CD4-positive, alpha-beta T cell treated with Interferon alpha-2 for 1 hour (primary cell): ENCODE results near the gene PRKCA.
"Not testable (repeated sequence)": the region's sequence is repeated elsewhere in the genome, so short reads cannot be mapped to it uniquely, and the experiment has no call there.

Experiments
- DNase-seq, 2 donors: peaks; one replicate each; pipeline ENCODE4 v3.0.0-alpha.2; 2020 to 2022

Gene PRKCA

GRCh38 chr17:66331038-66331816, 28.8 kb downstream of the PRKCA start:
- DNase-seq = peak in 1 of 2 donors; percentile 44

GRCh38 chr17:66335797-66336196, 33.4 kb downstream of the PRKCA start:
- no peak for DNase-seq

- DNase-seq = no peak
Observed at GRCh38 chr17:66337268-66337667, 34.9 kb downstream of the PRKCA start.

- DNase-seq = no peak
Observed at GRCh38 chr17:66337866-66338485, 35.6 kb downstream of the PRKCA start.

- no peak for DNase-seq
Observed at GRCh38 chr17:66338937-66339336, 36.5 kb downstream of the PRKCA start.

GRCh38 chr17:66339561-66339960, 37.1 kb downstream of the PRKCA start:
- no peak for DNase-seq

GRCh38 chr17:66340720-66341119, 38.3 kb downstream of the PRKCA start:
- no peak for DNase-seq

GRCh38 chr17:66341462-66341861, 39.0 kb downstream of the PRKCA start:
- no peak for DNase-seq

- DNase-seq = not testable (repeated sequence)
Observed at GRCh38 chr17:66342263-66342662, 39.9 kb downstream of the PRKCA start.

GRCh38 chr17:66343531-66344078, 41.2 kb downstream of the PRKCA start:
- no peak for DNase-seq

- DNase-seq = no peak
Observed at GRCh38 chr17:66344473-66344872, 42.1 kb downstream of the PRKCA start.

GRCh38 chr17:66345264-66345663, 42.9 kb downstream of the PRKCA start:
- DNase-seq = no peak

- not testable (repeated sequence) for DNase-seq
Observed at GRCh38 chr17:66345949-66346638, 43.7 kb downstream of the PRKCA start.

GRCh38 chr17:66347661-66348514, 45.5 kb downstream of the PRKCA start:
- DNase-seq = no peak

- no peak for DNase-seq
Observed at GRCh38 chr17:66348584-66349165, 46.3 kb downstream of the PRKCA start.

- DNase-seq = no peak
Observed at GRCh38 chr17:66349521-66350254, 47.3 kb downstream of the PRKCA start.

- DNase-seq = not testable (repeated sequence)
Observed at GRCh38 chr17:66350576-66350975, 48.2 kb downstream of the PRKCA start.

GRCh38 chr17:66351033-66351432, 48.6 kb downstream of the PRKCA start:
- no peak for DNase-seq

- DNase-seq = no peak
Observed at GRCh38 chr17:66351701-66352100, 49.3 kb downstream of the PRKCA start.

GRCh38 chr17:66353937-66354401, 51.6 kb downstream of the PRKCA start:
- no peak for DNase-seq

- no peak for DNase-seq
Observed at GRCh38 chr17:66354472-66354871, 52.1 kb downstream of the PRKCA start.
